ENCODE measurements around the gene TGFBR3. TPM values are rescaled to one million over a fixed set of nuclear protein-coding genes. Genes with fewer than 3 reads are reported as not detected.

TGFBR3 gene
- total and polyA plus RNA-seq, 9 of the 15 experiments (the other 6 are each of a cell fraction or from before 2014, with no cell fraction given): 3.6 to 32.4 (median 15.6) TPM

- TF ChIP-seq RREB1 (CRISPR knock-in tag; IDR thresholded peaks at IDR 0.05) (0 out of 2 replicates have a peak, but pooled peaks have one; percentile 44), MTA2 (IDR thresholded peaks at IDR 0.05; ENCODE audit: low read depth) (peak; percentile 85), CBX3 (IDR thresholded peaks at IDR 0.05; ENCODE audit: borderline replicate concordance in 1 of 2, low read length in 2 of 2) (peak in 1 of 2 experiments; percentile 73; a peak in 1 of 3 replicates), BCOR (IDR thresholded peaks at IDR 0.05) (peak; percentile 74), NBN (IDR thresholded peaks at IDR 0.05; ENCODE audit: low read depth) (peak; percentile 95), ZNF644 (tag; IDR thresholded peaks at IDR 0.05; ENCODE audit: low read depth) (0 out of 2 replicates have a peak, but pooled peaks have one; percentile 52), CEBPB (tag; IDR thresholded peaks at IDR 0.05) (peak; percentile 82), ETV1 (tag; conservative IDR thresholded peaks at IDR 0.05; ENCODE audit: low read depth) (peak; percentile 94), HBP1 (CRISPR knock-in tag; IDR thresholded peaks at IDR 0.05) (0 out of 2 replicates have a peak, but pooled peaks have one; percentile 39), TARDBP (IDR thresholded peaks at IDR 0.05) (peak; percentile 97), MTA1 (IDR thresholded peaks at IDR 0.05; ENCODE audit: borderline replicate concordance) (peak; percentile 87), BHLHE40 (IDR thresholded peaks at IDR 0.05; ENCODE audit: low read length) (peak; percentile 82), CREB1 (IDR thresholded peaks at IDR 0.05) (peak; percentile 98), CREB1 (CRISPR knock-in tag; IDR thresholded peaks at IDR 0.05) (peak; percentile 96), E2F8 (IDR thresholded peaks at IDR 0.05; ENCODE audit: low read depth, partially characterized antibody) (peak; percentile 40), TBL1XR1 (IDR thresholded peaks at IDR 0.05; ENCODE audit: low read length in 2 of 2) (peak; percentile 50 to 92; a peak in 2 of 4 replicates), MTF1 (CRISPR knock-in tag; IDR thresholded peaks at IDR 0.05; ENCODE audit: borderline replicate concordance) (no peak)
These were observed 81.4 kb downstream of the TGFBR3 start (continued) for GRCh38 chr1:91804546-91805023.
